Sigmoid colon (tissue), 4 donors: ENCODE data around the gene SLC1A2.

Source experiments
- CTCF ChIP-seq, 4 experiments: fragments of 450-650 bp in 3 of 4; fragments of 200-600 bp in 1 of 4; IDR thresholded peaks; one replicate each; pipeline ENCODE4 v1.5.1; 2016 to 2019; ENCODE audit warnings: antibody characterized with exemption in 4 of 4, mild to moderate bottlenecking in 3 of 4, moderate library complexity in 2 of 4
- EP300 ChIP-seq, 4 donors: sonication (generic); formaldehyde crosslinking; IDR thresholded peaks; one replicate each; pipeline ENCODE4 v1.6.1; 2017; ENCODE audit warnings: antibody characterized with exemption in 4 of 4
- POLR2A ChIP-seq, 2 donors: fragments of 450-650 bp; IDR thresholded peaks; one replicate each; pipeline ENCODE4 v1.6.1; 2016; ENCODE audit warnings: antibody characterized with exemption in 2 of 2, mild to moderate bottlenecking in 2 of 2, moderate library complexity in 2 of 2
- POLR2AphosphoS5 ChIP-seq, 4 donors: sonication (generic); formaldehyde crosslinking; IDR thresholded peaks; one replicate each; pipeline ENCODE4 v1.6.1; 2017; ENCODE audit warnings: antibody characterized with exemption in 4 of 4

- TF ChIP-seq CTCF (IDR thresholded peaks at IDR 0.05) (no peak), EP300 (IDR thresholded peaks at IDR 0.05) (no peak), POLR2AphosphoS5 (IDR thresholded peaks at IDR 0.05) (no peak), POLR2A (IDR thresholded peaks at IDR 0.05) (no peak)
Measured at GRCh38 chr11:35330931-35331330, 88.4 kb downstream of the SLC1A2 start.
